Mononuclear cell (primary cell): ENCODE data around the gene CHRNA3. TPM values are rescaled to one million over a fixed set of nuclear protein-coding genes. Genes with fewer than 3 reads are reported as not detected.
"Not testable (repeated sequence)": the region's sequence is repeated elsewhere in the genome, so short reads cannot be mapped to it uniquely, and the experiment has no call there.

Experiments
- H3K27me3 ChIP-seq: 2 replicates; pipeline ENCODE4 v1.6.0; 2011; ENCODE audit warnings: low read length, control low read depth; ENCODE audit not compliant: insufficient read depth
- H3K4me1 ChIP-seq: 2 replicates; pipeline ENCODE4 v1.5.1; 2011; ENCODE audit warnings: mild to moderate bottlenecking, low read length, control low read depth; ENCODE audit not compliant: insufficient read depth
- H3K4me3 ChIP-seq: 2 replicates; pipeline ENCODE4 v1.5.1; 2011; ENCODE audit warnings: mild to moderate bottlenecking, low read length, moderate library complexity
- H3K9me3 ChIP-seq: 2 replicates; pipeline ENCODE4 v1.5.1; 2011; ENCODE audit warnings: low read depth, mild to moderate bottlenecking, control low read depth, low read length
- total RNA-seq: library from RNA; depleted of rRNA; stranded (reverse); fragments of >200 nt; gene quantifications from one replicate; pipeline ENCODE4 v1.2.3, GENCODE V29; 2012

The CHRNA3 gene
- total RNA-seq, 1 donor: not detected

DNA sequence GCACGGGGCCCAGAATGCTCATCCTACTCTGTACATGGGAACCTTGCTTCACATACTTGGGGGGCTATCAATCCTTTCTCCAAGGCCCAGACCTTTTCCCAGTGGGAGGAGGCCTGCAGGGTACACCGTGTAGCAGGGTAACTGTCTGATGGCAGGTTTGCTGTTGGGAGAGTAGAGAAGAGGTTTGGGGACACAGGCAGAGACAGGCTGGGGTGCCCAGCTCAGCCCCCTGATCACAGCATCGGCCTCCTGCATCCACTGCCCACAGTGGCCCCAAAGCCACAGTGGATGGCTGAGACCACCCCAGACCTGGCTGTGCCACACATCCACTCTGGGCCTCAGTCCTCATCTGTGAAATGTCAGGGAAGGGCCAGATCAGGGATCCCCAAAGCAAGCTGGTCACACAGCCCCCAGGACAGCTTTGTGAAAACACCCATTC, 5.6 kb downstream of the CHRNA3 start:
- no peak overlapping the region for H3K4me3 ChIP-seq
- H3K4me1 ChIP-seq: no peaks in the 10 kb centered on the region
- H3K9me3 ChIP-seq: no peaks in the 10 kb centered on the region
- peaks cover 17% of the 10 kb centered on the region for H3K27me3 ChIP-seq

DNA sequence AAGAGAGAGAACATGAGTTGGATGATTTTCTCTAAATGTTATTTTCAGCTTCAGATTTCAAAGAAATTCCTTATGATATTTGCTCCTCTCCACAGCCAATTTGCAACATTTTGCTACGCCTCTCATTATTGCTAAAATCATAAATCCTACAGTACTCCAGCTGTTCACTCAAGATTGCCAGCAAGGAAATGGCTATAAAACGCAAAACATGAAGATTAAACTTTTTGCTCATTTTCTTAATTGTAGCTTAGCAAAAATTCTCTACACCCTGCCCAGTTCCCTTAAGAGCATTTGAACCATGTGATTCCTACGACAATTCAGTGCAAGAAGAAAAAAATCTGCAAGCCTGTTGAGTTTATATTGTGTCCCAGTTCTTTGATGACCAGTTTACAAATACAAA, 6.8 kb downstream of the CHRNA3 start:
- no peak overlapping the region for H3K4me3 ChIP-seq
- H3K9me3 ChIP-seq: no peaks in the 10 kb centered on the region
- peaks cover 6% of the 10 kb centered on the region for H3K27me3 ChIP-seq
- H3K4me1 ChIP-seq: no peaks in the 10 kb centered on the region

DNA sequence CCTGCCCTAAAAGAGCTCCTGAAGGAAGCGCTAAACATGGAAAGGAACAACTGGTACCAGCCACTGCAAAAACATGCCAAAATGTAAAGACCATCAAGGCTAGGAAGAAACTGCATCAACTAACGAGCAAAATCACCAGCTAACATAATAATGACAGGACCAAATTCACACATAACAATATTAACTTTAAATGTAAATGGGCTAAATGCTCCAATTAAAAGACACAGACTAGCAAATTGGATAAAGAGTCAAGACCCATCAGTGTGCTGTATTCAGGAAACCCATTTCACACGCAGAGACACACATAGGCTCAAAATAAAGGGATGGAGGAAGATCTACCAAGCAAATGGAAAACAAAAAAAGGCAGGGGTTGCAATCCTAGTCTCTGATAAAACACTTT, 11.2 kb downstream of the CHRNA3 start:
- not testable (repeated sequence) for H3K4me3 ChIP-seq, H3K4me1 ChIP-seq, H3K9me3 ChIP-seq, H3K27me3 ChIP-seq

DNA sequence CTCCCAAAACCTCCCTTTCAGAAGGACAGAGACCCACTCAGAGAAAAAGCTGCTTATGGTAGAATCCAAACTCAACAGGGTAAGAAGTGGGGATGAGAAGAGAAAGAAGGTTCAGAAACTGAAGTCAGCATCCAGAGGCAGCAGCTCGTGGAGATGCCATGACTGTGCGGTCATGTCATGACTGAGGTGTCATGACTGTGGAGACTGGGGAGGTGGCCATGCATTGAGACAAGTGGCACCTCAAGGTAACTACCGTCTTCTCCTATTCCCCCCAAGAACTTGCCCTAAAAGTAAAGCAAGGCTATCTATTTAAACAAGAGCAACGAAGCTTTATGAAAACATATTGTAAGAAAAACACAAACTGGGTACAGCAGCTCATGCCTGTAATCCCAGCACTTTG, 15.1 kb downstream of the CHRNA3 start:
- Histone ChIP-seq H3K4me3 (no peak overlapping the region), H3K27me3 (peaks cover 4% of the 10 kb centered on the region), H3K9me3 (no peaks in the 10 kb centered on the region), H3K4me1 (no peaks in the 10 kb centered on the region)

DNA sequence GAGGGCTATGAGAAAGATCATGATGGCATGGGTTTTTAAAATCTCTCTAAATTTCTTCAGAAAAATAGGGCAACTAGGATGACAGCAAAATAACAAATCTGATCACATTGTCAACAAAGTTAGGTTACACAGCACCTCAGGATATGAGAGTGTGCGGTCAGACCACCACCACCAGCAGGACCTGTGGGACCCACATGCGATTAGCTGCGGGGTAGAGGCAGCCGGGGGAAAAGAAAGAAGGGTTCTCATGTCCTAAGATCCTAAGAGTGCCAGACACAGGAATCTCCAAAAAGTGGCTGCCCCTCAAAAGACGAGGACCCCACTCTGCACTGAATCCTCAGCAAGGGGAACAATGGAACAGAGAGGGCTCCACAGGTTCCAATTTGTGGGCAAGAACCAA, 15.6 kb downstream of the CHRNA3 start:
- no peaks in the 10 kb centered on the region for H3K9me3 ChIP-seq
- H3K4me1 ChIP-seq: no peaks in the 10 kb centered on the region
- peaks cover 4% of the 10 kb centered on the region for H3K27me3 ChIP-seq
- no peak overlapping the region for H3K4me3 ChIP-seq

DNA sequence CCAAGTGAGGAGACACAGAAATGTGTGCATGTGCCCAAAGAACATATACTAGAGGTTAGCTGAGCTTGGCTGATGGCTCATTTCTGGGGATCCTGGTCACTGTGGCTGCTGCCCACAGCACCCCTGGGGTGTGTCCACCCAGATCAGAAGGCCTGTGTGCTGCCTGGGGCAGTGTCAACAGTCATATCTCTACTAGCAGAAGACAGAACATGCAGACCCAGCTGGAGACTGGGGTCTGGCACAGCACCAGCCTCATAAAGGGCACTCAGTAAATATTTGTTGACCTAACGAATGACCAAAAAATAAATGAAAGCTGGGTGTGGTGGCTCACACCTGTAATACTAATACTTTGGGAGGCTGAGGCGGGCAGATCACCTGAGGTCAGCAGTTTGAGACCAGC, 16.4 kb downstream of the CHRNA3 start:
- peaks cover 4% of the 10 kb centered on the region for H3K27me3 ChIP-seq
- H3K4me1 ChIP-seq: no peaks in the 10 kb centered on the region

DNA sequence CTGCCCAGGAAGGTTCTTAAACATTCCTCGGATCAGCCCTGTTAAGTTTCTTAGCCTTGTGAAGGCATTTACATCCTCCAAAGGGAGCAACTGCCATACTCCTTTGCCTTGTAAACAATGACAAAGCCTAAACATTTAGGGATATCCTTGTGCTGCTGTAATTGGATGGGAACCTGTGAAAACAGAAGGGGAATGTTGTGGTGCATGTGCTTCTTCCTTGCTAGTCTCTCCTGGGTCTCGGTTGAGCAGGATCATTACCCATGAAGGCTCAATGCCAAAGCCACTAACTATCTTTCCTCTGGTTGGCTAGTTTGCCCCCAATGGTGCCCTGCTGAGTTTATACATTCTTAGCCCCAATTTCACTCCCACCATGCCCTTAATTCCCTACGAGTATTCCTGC, 17.3 kb downstream of the CHRNA3 start:
- H3K4me1 ChIP-seq: no peaks in the 10 kb centered on the region
- peaks cover 4% of the 10 kb centered on the region for H3K27me3 ChIP-seq
- H3K4me3 ChIP-seq: no peak overlapping the region
- H3K9me3 ChIP-seq: no peaks in the 10 kb centered on the region

More for the DNA sequence above, 16.4 kb downstream of the CHRNA3 start:
- no peaks in the 10 kb centered on the region for H3K9me3 ChIP-seq
- H3K4me3 ChIP-seq: no peak overlapping the region

DNA sequence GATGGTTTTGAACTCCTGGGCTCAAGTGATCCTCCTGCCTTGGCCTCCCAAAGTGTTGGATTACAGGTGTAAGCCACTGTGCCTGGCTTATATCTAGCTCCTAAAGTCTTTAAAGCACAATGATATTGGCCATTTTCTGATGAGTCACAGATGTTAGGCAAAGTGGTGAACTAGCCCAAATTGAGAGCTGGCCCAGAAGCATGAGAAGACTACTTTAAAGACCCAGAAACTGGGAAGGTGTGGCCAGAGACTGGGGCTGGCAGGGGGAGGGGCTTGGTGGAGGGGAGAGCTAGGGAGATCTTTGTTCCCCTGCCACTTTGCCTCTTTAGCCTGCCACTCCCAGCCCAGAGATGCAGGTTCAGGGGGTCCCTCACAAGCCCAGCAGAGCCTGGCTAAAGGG, 21.6 kb downstream of the CHRNA3 start:
- Histone ChIP-seq H3K9me3 (no peaks in the 10 kb centered on the region), H3K4me1 (no peaks in the 10 kb centered on the region), H3K27me3 (no peaks in the 10 kb centered on the region), H3K4me3 (no peak overlapping the region)

DNA sequence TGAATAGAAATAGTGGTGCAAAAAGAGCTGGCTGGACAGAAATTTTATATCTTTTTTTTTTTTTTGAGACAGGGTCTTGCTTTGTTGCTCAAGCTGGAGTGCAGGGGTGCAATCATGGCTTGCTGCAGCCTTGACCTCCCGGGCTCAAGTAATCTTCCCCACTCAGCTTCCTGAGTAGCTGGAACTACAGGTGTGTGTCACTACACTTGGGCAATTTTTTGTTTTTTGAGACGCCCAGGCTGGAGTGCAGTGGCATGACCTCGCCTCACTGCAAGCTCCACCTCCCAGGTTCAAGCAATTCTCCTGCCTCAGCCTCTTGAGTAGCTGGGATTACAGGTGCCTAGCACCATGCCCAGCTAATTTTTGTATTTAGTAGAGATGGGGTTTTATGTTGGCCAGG, 22.4 kb downstream of the CHRNA3 start:
- H3K9me3 ChIP-seq: no peaks in the 10 kb centered on the region
- no peaks in the 10 kb centered on the region for H3K27me3 ChIP-seq
- H3K4me3 ChIP-seq: no peak overlapping the region
- H3K4me1 ChIP-seq: no peaks in the 10 kb centered on the region

DNA sequence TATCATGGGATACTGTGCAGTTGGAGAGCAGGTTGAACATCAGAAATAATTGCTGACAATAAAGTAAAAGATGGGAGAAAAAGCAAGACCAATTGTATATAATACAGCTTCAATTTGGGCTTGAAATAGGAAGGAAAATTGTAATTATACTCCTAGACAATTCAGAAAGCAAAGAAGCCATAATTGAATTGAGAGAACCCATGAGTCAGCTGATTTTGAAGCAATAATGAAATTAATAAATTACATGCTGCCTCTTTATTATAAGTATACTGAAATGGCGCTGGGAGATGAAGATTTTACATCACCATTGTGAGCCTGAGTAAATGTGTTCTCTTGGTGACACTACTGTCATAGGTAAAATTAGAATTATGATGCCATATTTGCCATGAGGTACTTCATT, 23.2 kb downstream of the CHRNA3 start:
- Histone ChIP-seq H3K27me3 (no peaks in the 10 kb centered on the region), H3K4me3 (no peak overlapping the region), H3K9me3 (no peaks in the 10 kb centered on the region), H3K4me1 (no peaks in the 10 kb centered on the region)

DNA sequence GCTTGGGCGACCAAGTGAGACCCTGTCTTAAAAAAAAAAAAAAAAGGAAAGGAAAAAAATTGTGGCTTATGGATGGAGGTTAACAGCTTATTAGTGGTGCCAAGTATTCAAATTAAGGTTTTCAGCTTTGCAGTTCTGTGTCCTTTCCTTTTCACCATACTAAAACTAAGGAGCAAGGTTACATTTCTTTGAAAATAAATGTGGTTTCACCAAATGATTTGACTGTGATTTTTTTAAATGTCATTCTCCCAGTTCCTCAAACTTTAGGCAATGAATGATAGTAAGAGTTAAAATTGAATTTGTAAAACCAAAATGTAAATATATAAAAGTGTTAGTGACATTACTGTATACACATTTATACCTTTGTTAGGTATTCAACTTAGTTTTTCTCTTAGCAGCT, 45.9 kb downstream of the CHRNA3 start:
- Histone ChIP-seq H3K4me3 (no peak overlapping the region), H3K9me3 (no peaks in the 10 kb centered on the region), H3K27me3 (no peaks in the 10 kb centered on the region), H3K4me1 (no peaks in the 10 kb centered on the region)

DNA sequence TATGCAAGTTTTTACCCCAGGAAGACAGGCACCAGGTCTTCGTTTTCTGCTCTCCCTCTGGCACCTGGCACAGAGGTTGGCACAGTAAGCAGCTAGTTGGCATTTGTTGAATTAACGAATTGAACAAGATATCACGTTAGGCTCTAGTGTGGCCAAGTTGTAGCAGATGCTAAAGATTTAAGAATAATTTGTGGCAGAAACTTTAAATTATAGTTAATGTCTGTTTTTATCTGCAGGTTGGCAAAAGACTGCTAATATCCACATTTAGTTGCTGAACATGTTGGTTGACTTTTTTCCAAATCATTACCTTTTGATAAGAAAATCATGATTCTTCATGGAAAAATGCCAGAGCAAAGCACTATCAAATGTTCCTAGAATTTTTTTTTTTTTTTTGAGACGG, 47.4 kb downstream of the CHRNA3 start:
- H3K9me3 ChIP-seq: no peaks in the 10 kb centered on the region
- H3K27me3 ChIP-seq: no peaks in the 10 kb centered on the region
- H3K4me1 ChIP-seq: no peaks in the 10 kb centered on the region
- H3K4me3 ChIP-seq: no peak overlapping the region

DNA sequence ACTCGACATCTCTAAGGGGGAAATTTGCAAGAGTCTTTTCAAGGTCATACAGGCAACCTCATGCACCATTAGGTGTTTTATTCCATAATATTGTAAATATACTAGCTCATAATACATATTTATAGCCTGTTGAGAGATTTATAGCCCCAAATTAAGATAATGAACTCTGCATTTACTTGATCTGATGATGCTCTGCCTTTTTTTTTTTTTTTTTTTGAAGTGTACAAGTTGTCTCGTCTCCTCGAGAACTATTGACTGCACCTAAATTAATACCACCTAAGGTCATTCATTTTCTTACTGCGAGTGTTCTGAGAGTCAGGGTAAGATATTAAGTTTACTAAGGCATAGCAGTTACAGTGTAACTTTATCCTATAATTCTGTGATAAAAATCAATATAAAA, 49.4 kb downstream of the CHRNA3 start:
- Histone ChIP-seq H3K4me1 (peaks cover under 1% of the 10 kb centered on the region), H3K9me3 (no peaks in the 10 kb centered on the region), H3K4me3 (no peak overlapping the region), H3K27me3 (peaks cover 12% of the 10 kb centered on the region)

DNA sequence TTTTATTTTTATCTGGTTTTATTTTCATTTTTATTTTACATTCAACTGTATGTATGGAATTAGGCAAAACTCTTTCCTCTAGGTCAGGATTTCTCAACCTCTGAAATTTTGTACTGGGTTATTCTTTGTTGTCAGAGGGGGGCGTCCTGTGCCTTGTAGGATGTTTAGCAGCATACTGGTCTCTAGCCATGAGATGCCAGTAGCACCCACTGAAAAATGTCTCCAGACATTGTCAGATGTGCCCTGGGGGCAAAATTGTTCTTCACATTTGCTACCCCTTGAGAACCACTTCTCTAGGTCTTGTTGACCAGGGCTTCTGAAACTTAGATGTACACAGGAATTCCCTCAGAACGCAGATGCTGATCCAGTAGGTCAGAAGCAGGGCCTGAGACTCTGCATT, 50.1 kb downstream of the CHRNA3 start:
- no peak overlapping the region for H3K4me3 ChIP-seq
- peaks cover 7% of the 10 kb centered on the region for H3K4me1 ChIP-seq
- H3K27me3 ChIP-seq: peaks cover 19% of the 10 kb centered on the region
- H3K9me3 ChIP-seq: no peaks in the 10 kb centered on the region

DNA sequence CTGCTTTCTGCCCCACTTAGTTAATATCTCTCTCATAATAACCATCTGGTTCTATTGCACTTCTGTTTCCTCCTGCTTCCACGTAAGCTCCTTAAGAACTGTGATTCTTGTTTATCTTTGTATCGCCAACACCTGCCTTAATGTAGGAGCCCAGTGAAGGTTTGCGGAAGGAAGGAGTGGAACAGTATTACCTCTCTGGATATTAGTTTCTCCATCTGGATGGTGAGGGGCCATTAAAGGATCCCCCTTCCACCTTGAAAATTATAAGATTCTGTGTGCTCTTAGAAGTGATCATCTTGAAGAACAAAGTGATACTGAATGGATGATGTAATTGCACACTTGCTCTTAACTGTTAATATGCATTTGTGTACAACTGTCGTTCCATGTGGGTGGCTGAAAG, 53.3 kb downstream of the CHRNA3 start:
- Histone ChIP-seq H3K27me3 (peaks cover 19% of the 10 kb centered on the region), H3K9me3 (no peaks in the 10 kb centered on the region), H3K4me1 (peaks cover 15% of the 10 kb centered on the region), H3K4me3 (no peak overlapping the region)

DNA sequence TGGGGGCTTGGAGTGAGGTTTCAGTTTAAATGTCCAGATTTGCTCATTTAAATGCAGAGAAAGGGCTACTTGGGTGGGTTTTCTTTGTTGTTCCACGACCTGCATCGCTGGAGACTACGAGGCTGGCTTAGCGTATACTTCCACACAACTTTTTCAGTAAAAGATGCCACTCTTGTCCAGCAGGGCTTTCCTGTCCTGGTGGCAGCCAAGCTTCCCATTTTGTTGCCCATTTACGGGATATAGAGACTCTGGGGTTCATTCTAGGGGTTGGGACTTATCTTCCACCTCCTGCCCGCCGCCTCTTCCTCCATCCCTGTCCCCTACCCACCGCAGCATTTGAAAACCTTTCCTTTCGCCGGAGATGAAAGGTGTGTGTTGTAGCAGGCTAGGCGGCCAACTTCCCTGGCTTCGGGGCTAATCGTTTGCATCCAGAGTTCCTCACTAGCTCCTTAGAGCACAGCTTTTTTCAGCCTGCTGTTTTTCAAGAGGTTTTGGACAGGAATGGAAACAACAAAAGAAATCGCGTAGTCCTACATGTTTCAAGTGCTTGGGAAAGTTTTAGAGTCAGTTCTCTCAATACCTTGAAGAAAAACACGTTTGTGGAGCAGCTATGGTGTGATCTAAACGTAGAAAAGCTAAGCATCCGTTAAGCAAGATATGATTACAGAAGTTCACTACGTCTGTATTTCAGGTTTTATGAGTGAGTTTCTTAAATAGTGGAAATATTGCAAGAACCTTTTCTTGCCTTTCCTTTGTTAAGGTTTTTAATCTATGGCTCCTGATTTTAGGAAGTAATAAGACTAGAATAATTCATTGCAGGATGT, 54.6 kb downstream of the CHRNA3 start:
- Histone ChIP-seq H3K4me3 (peak overlapping the region; percentile 52), H3K9me3 (no peaks in the 10 kb centered on the region), H3K4me1 (peaks cover 15% of the 10 kb centered on the region), H3K27me3 (peaks cover 19% of the 10 kb centered on the region)
